ENCODE measurements around the gene AP4M1.

Gene AP4M1

GRCh38 chr7:100156331-100157068 lies 55.1 kb downstream of the AP4M1 start:
- H3K14ac ChIP-seq (ENCODE audit: low read length) = no peak overlapping the region

GRCh38 chr7:100157069-100157333 lies 55.6 kb downstream of the AP4M1 start:
- Histone ChIP-seq H2BK12ac (ENCODE audit: low read length) (no peak overlapping the region), H4K8ac (ENCODE audit: low read depth, low read length) (no peak overlapping the region), H3K4me2 (ENCODE audit: insufficient read depth, low read length, poor library complexity, severe bottlenecking) (no peak overlapping the region), H2BK5ac (ENCODE audit: low read length) (no peak overlapping the region), H4K91ac (ENCODE audit: low read depth, low read length, poor library complexity) (no peak overlapping the region), H3K23ac (ENCODE audit: low read depth, low read length, poor library complexity) (peak overlapping the region; percentile 46), H3K4me3 (ENCODE audit: low read length in 2 of 2) (peak overlapping the region in 1 of 2 donors; percentile 87), H3K18ac (ENCODE audit: low read length) (no peak overlapping the region), H3K36me3 (replicated peaks in 1 of 2; ENCODE audit: control insufficient read depth in 2 of 2, insufficient read depth in 2 of 2, low read length in 2 of 2) (peaks cover 24 to 55% of the 10 kb centered on the region in 2 donors), H3K79me1 (ENCODE audit: low read depth, low read length) (peaks cover 5% of the 10 kb centered on the region), H2AFZ (ENCODE audit: low read length) (no peak overlapping the region), H3K27ac (replicated peaks; ENCODE audit: low read length) (no peak overlapping the region), H3K4me1 (ENCODE audit: control insufficient read depth in 2 of 2, insufficient read depth in 1 of 2, low read depth in 1 of 2, low read length in 2 of 2) (peaks cover 5 to 11% of the 10 kb centered on the region in 2 donors), H3K9me3 (replicated peaks in 1 of 2; ENCODE audit: control insufficient read depth in 2 of 2, insufficient read depth in 1 of 2, low read depth in 1 of 2, low read length in 2 of 2) (no peaks in the 10 kb centered on the region), H2AK5ac (ENCODE audit: low read depth, low read length) (no peak overlapping the region), H3K9ac (ENCODE audit: low read depth, low read length, poor library complexity) (no peak overlapping the region), H2BK120ac (ENCODE audit: low read depth, low read length) (no peak overlapping the region), H3K4ac (ENCODE audit: low read length) (no peak overlapping the region), H3K27me3 (ENCODE audit: control insufficient read depth in 3 of 3, insufficient read depth in 3 of 3, low read depth in 1 of 3, low read length in 3 of 3) (no peaks in the 10 kb centered on the region), H3K14ac (ENCODE audit: low read length) (no peak overlapping the region), H2BK15ac (ENCODE audit: low read length) (no peak overlapping the region)
- no CpG with 5 or more reads among the region's 5 CpGs for WGBS, 2 donors (ENCODE audit: extremely low coverage in 2 of 2, insufficient read length in 2 of 2, insufficient replicate concordance in 1 of 2)
- DNase-seq (ENCODE audit: low spot score) = no peak

More at GRCh38 chr7:100156331-100157068, 55.1 kb downstream of the AP4M1 start:
- H2AK5ac ChIP-seq (ENCODE audit: low read depth, low read length) = no peak overlapping the region
- no peak overlapping the region for H2BK12ac ChIP-seq (ENCODE audit: low read length)
- H3K79me1 ChIP-seq (ENCODE audit: low read depth, low read length) = peaks cover 5% of the 10 kb centered on the region
- WGBS, 2 donors (ENCODE audit: extremely low coverage in 2 of 2, insufficient read length in 2 of 2, insufficient replicate concordance in 1 of 2) = no CpG with 5 or more reads among the region's 16 CpGs
- no peaks in the 10 kb centered on the region for H3K9me3 ChIP-seq (replicated peaks in 1 of 2; ENCODE audit: control insufficient read depth in 2 of 2, insufficient read depth in 1 of 2, low read depth in 1 of 2, low read length in 2 of 2)
- no peak overlapping the region for H2BK15ac ChIP-seq (ENCODE audit: low read length)
- H3K9ac ChIP-seq (ENCODE audit: low read depth, low read length, poor library complexity) = no peak overlapping the region
- H3K36me3 ChIP-seq (replicated peaks in 1 of 2; ENCODE audit: control insufficient read depth in 2 of 2, insufficient read depth in 2 of 2, low read length in 2 of 2) = peaks cover 24 to 60% of the 10 kb centered on the region in 2 donors
- H3K4me2 ChIP-seq (ENCODE audit: insufficient read depth, low read length, poor library complexity, severe bottlenecking) = no peak overlapping the region
- H4K8ac ChIP-seq (ENCODE audit: low read depth, low read length) = no peak overlapping the region
- no peak overlapping the region for H2BK120ac ChIP-seq (ENCODE audit: low read depth, low read length)
- H3K4ac ChIP-seq (ENCODE audit: low read length) = no peak overlapping the region
- H2BK5ac ChIP-seq (ENCODE audit: low read length) = no peak overlapping the region
- no peak overlapping the region for H3K18ac ChIP-seq (ENCODE audit: low read length)
- peak overlapping the region in 1 of 2 donors; percentile 17 for H3K4me3 ChIP-seq (ENCODE audit: low read length in 2 of 2)
- no peak for DNase-seq (ENCODE audit: low spot score)
- peak overlapping the region; percentile 62 for H3K23ac ChIP-seq (ENCODE audit: low read depth, low read length, poor library complexity)
- peaks cover 5 to 11% of the 10 kb centered on the region in 2 donors for H3K4me1 ChIP-seq (ENCODE audit: control insufficient read depth in 2 of 2, insufficient read depth in 1 of 2, low read depth in 1 of 2, low read length in 2 of 2)
- no peak overlapping the region for H2AFZ ChIP-seq (ENCODE audit: low read length)
- H3K27ac ChIP-seq (replicated peaks; ENCODE audit: low read length) = no peak overlapping the region
- H3K27me3 ChIP-seq (ENCODE audit: control insufficient read depth in 3 of 3, insufficient read depth in 3 of 3, low read depth in 1 of 3, low read length in 3 of 3) = no peaks in the 10 kb centered on the region
- H4K91ac ChIP-seq (ENCODE audit: low read depth, low read length, poor library complexity) = no peak overlapping the region

GRCh38 chr7:100157334-100158228 lies 56.1 kb downstream of the AP4M1 start:
- Histone ChIP-seq H3K27me3 (ENCODE audit: control insufficient read depth in 3 of 3, insufficient read depth in 3 of 3, low read depth in 1 of 3, low read length in 3 of 3) (no peaks in the 10 kb centered on the region), H3K27ac (replicated peaks; ENCODE audit: low read length) (no peak overlapping the region), H2AFZ (ENCODE audit: low read length) (peak overlapping the region; percentile 88), H3K14ac (ENCODE audit: low read length) (no peak overlapping the region), H3K4me3 (ENCODE audit: low read length in 2 of 2) (peak overlapping the region; percentile 87 to 97), H3K18ac (ENCODE audit: low read length) (no peak overlapping the region), H2BK120ac (ENCODE audit: low read depth, low read length) (no peak overlapping the region), H2BK15ac (ENCODE audit: low read length) (no peak overlapping the region), H2BK12ac (ENCODE audit: low read length) (no peak overlapping the region), H3K4ac (ENCODE audit: low read length) (peak overlapping the region; percentile 1), H3K4me1 (ENCODE audit: control insufficient read depth in 2 of 2, insufficient read depth in 1 of 2, low read depth in 1 of 2, low read length in 2 of 2) (peaks cover 5 to 11% of the 10 kb centered on the region in 2 donors), H3K79me1 (ENCODE audit: low read depth, low read length) (peaks cover 5% of the 10 kb centered on the region), H3K9ac (ENCODE audit: low read depth, low read length, poor library complexity) (peak overlapping the region; percentile 89), H3K36me3 (replicated peaks in 1 of 2; ENCODE audit: control insufficient read depth in 2 of 2, insufficient read depth in 2 of 2, low read length in 2 of 2) (peaks cover 24 to 50% of the 10 kb centered on the region in 2 donors), H3K23ac (ENCODE audit: low read depth, low read length, poor library complexity) (peak overlapping the region; percentile 46), H4K91ac (ENCODE audit: low read depth, low read length, poor library complexity) (no peak overlapping the region), H2BK5ac (ENCODE audit: low read length) (peak overlapping the region; percentile 55), H3K9me3 (replicated peaks in 1 of 2; ENCODE audit: control insufficient read depth in 2 of 2, insufficient read depth in 1 of 2, low read depth in 1 of 2, low read length in 2 of 2) (no peaks in the 10 kb centered on the region), H3K4me2 (ENCODE audit: insufficient read depth, low read length, poor library complexity, severe bottlenecking) (peak overlapping the region; percentile 92), H4K8ac (ENCODE audit: low read depth, low read length) (no peak overlapping the region), H2AK5ac (ENCODE audit: low read depth, low read length) (no peak overlapping the region)
- no CpG with 5 or more reads among the region's 32 CpGs for WGBS, 2 donors (ENCODE audit: extremely low coverage in 2 of 2, insufficient read length in 2 of 2, insufficient replicate concordance in 1 of 2)
- no peak for DNase-seq (ENCODE audit: low spot score)

Measured in neuronal stem cell (in vitro differentiated cells).